Measurements from ENCODE around the gene NDC80.

- TF ChIP-seq GATA2 (IDR thresholded peaks at IDR 0.05; ENCODE audit: low read depth, low read length), result no peak
- TF ChIP-seq GATA3 (IDR thresholded peaks at IDR 0.05; ENCODE audit: low read depth, low read length), result no peak
These were observed 16.4 kb downstream of the NDC80 start for GRCh38 chr18:2587788-2588187.
